ENCODE results near the gene LOC128125822.

- TF ChIP-seq CTCF (IDR thresholded peaks at IDR 0.05) (no peak), POLR2A (IDR thresholded peaks at IDR 0.05) (no peak), EP300 (IDR thresholded peaks at IDR 0.05) (no peak)
Observed at GRCh38 chr6:63553208-63553607, 19.1 kb upstream of the LOC128125822 start.
